GM23338 (cell line): ENCODE results near the gene CTNNA3. TPM values are rescaled to one million over a fixed set of nuclear protein-coding genes. Genes with fewer than 3 reads are reported as not detected.

Source experiments
- ATAC-seq: fragments of 200-7000 bp; cut with Tn5 transposase; 3 replicates; pipeline ENCODE4 v1.9.1; 2020
- DNase-seq: peaks from one replicate; pipeline ENCODE4 v3.0.0-alpha.2; 2015; ENCODE audit warnings: low spot score
- H2AFZ ChIP-seq: fragments of 200-600 bp; sonication (generic); 2 replicates; pipeline ENCODE4 v1.8.0; 2016; ENCODE audit warnings: antibody characterized with exemption, mild to moderate bottlenecking, moderate library complexity
- H3F3A ChIP-seq: fragments of 200-600 bp; sonication (generic); replicated peaks from 2 replicates; pipeline ENCODE4 v1.8.0; 2017; ENCODE audit warnings: antibody characterized with exemption, mixed run types, low read depth
- H3K27ac ChIP-seq: fragments of 200-600 bp; sonication (generic); 2 replicates; pipeline ENCODE4 v1.6.1; 2016; ENCODE audit warnings: low read depth
- H3K27me3 ChIP-seq: fragments of 200-600 bp; sonication (generic); 2 replicates; pipeline ENCODE4 v1.8.0; 2016; ENCODE audit warnings: mild to moderate bottlenecking, mixed run types, moderate library complexity; ENCODE audit not compliant: insufficient read depth
- H3K36me3 ChIP-seq: fragments of 200-600 bp; sonication (generic); 2 replicates; pipeline ENCODE4 v1.8.0; 2016; ENCODE audit warnings: mild to moderate bottlenecking; ENCODE audit not compliant: insufficient read depth
- H3K4me1 ChIP-seq: fragments of 200-600 bp; sonication (generic); 2 replicates; pipeline ENCODE4 v1.8.0; 2016; ENCODE audit warnings: mild to moderate bottlenecking, moderate library complexity; ENCODE audit not compliant: insufficient read depth
- H3K4me2 ChIP-seq: fragments of 200-600 bp; sonication (generic); 2 replicates; pipeline ENCODE4 v1.7.1; 2017; ENCODE audit warnings: mixed run types
- H3K4me3 ChIP-seq: fragments of 200-600 bp; sonication (generic); 2 replicates; pipeline ENCODE4 v1.6.1; 2016; ENCODE audit warnings: mixed run types
- H3K79me2 ChIP-seq: fragments of 200-600 bp; sonication (generic); replicated peaks from 2 replicates; pipeline ENCODE4 v1.8.0; 2017; ENCODE audit warnings: mild to moderate bottlenecking; ENCODE audit not compliant: insufficient read depth
- H3K9me2 ChIP-seq: fragments of 200-600 bp; sonication (generic); 2 replicates; pipeline ENCODE4 v1.8.0; 2017; ENCODE audit not compliant: insufficient read depth
- H4K20me1 ChIP-seq: fragments of 200-600 bp; sonication (generic); replicated peaks from 2 replicates; pipeline ENCODE4 v1.8.0; 2017; ENCODE audit warnings: mild to moderate bottlenecking; ENCODE audit not compliant: insufficient read depth
- H3K27ac Mint-ChIP-seq: 2 replicates; pipeline ENCODE4 v1.8.0; 2020; ENCODE audit warnings: inconsistent platforms, mild to moderate bottlenecking, moderate library complexity, mixed read lengths
- H3K27me3 Mint-ChIP-seq: 3 replicates; pipeline ENCODE4 v1.8.0; 2022; ENCODE audit warnings: low read depth, mild to moderate bottlenecking, moderate library complexity, mixed read lengths, inconsistent platforms; ENCODE audit not compliant: insufficient read depth, poor library complexity
- H3K36me3 Mint-ChIP-seq: 3 replicates; pipeline ENCODE4 v1.8.0; 2021; ENCODE audit warnings: low read depth, mild to moderate bottlenecking, inconsistent platforms, moderate library complexity, mixed read lengths
- H3K4me1 Mint-ChIP-seq: 3 replicates; pipeline ENCODE4 v1.8.0; 2020; ENCODE audit warnings: mild to moderate bottlenecking, inconsistent platforms, mixed read lengths
- H3K4me3 Mint-ChIP-seq: 3 replicates; pipeline ENCODE4 v1.8.0; 2021; ENCODE audit warnings: moderate library complexity, mild to moderate bottlenecking, inconsistent platforms, mixed read lengths
- H3K9me3 Mint-ChIP-seq: 3 replicates; pipeline ENCODE4 v1.8.0; 2020; ENCODE audit warnings: moderate library complexity, mild to moderate bottlenecking, inconsistent platforms, mixed read lengths
- CREB1 ChIP-seq: fragments of 250-450 bp; sonication (Bioruptor Pico); IDR thresholded peaks from 2 replicates; pipeline ENCODE4 v1.5.0; 2020; ENCODE audit warnings: low read depth, mild to moderate bottlenecking, moderate library complexity
- CTCF ChIP-seq, 2 experiments: fragments of 200-600 bp in 1 of 2; sonication (generic) in 1 of 2; conservative IDR thresholded peaks; 2 replicates each; pipeline versions ENCODE4 v1.5.1 to v1.6.1; 2016 to 2017; ENCODE audit warnings: antibody characterized with exemption in 2 of 2, low read depth in 2 of 2, mild to moderate bottlenecking in 2 of 2, moderate library complexity in 1 of 2
- ETS1 ChIP-seq: IDR thresholded peaks from 2 replicates; pipeline ENCODE4 v1.6.1; 2016; ENCODE audit warnings: antibody characterized with exemption
- EZH2 ChIP-seq: fragments of 200-600 bp; sonication (generic); IDR thresholded peaks from one replicate; pipeline ENCODE4 v1.8.0; 2017; ENCODE audit warnings: antibody characterized with exemption, mild to moderate bottlenecking, low read depth; ENCODE audit not compliant: unreplicated experiment
- EZH2phosphoT487 ChIP-seq: fragments of 200-600 bp; sonication (generic); IDR thresholded peaks from one replicate; pipeline ENCODE4 v1.8.1; 2018; ENCODE audit warnings: antibody characterized with exemption; ENCODE audit not compliant: unreplicated experiment
- JUNB ChIP-seq: IDR thresholded peaks from one replicate; pipeline ENCODE4 v1.6.1; 2016; ENCODE audit warnings: antibody characterized with exemption; ENCODE audit not compliant: unreplicated experiment
- NANOG ChIP-seq: IDR thresholded peaks from 2 replicates; pipeline ENCODE4 v1.6.1; 2016; ENCODE audit warnings: antibody characterized with exemption, borderline replicate concordance
- POLR2AphosphoS5 ChIP-seq: IDR thresholded peaks from 2 replicates; pipeline ENCODE4 v1.6.1; 2016; ENCODE audit warnings: antibody characterized with exemption, low read depth
- REST ChIP-seq: IDR thresholded peaks from one replicate; pipeline ENCODE4 v1.6.1; 2018; ENCODE audit warnings: antibody characterized with exemption; ENCODE audit not compliant: unreplicated experiment
- STAT1 ChIP-seq: IDR thresholded peaks from one replicate; pipeline ENCODE4 v1.6.1; 2016; ENCODE audit warnings: antibody characterized with exemption; ENCODE audit not compliant: unreplicated experiment
- ZNF114 ChIP-seq: fragments of 250-450 bp; sonication (Bioruptor Pico); IDR thresholded peaks from 2 replicates; pipeline ENCODE4 v1.5.0; 2020; ENCODE audit warnings: mild to moderate bottlenecking, moderate library complexity
- ZNF331 ChIP-seq: fragments of 250-450 bp; sonication (Bioruptor Pico); IDR thresholded peaks from 2 replicates; pipeline ENCODE4 v1.5.0; 2020; ENCODE audit warnings: low read depth, mild to moderate bottlenecking, moderate library complexity
- ZNF462 ChIP-seq: fragments of 250-450 bp; sonication (Bioruptor Pico); IDR thresholded peaks from 2 replicates; pipeline ENCODE4 v1.5.0; 2020; ENCODE audit warnings: mild to moderate bottlenecking, moderate library complexity
- polyA plus RNA-seq: library from polyadenylated mRNA; unstranded; fragments of >200 nt; fragmentation: Nextera tagmentation; extraction: Ambion mirVana; gene quantifications from 2 replicates; pipeline ENCODE4 v1.2.1, GENCODE V29; 2016
- total RNA-seq: library from RNA; depleted of rRNA; stranded (reverse); fragments of >200 nt; shearing (Covaris generic); gene quantifications from 2 replicates; pipeline ENCODE4 v1.2.3, GENCODE V29; 2014

The CTNNA3 gene
- total and polyA plus RNA-seq, 2 experiments from 2014 or later: 0.71 to 3.3 TPM

- DNase-seq (no peak), ATAC-seq (no peak)
- no peak overlapping the region for H3K4me3 Mint-ChIP-seq
- Histone ChIP-seq H3K4me3 (no peak overlapping the region), H3K27ac (no peak overlapping the region), H3K36me3 (no peaks in the 10 kb centered on the region), H3F3A (no peaks in the 10 kb centered on the region), H3K27me3 (no peaks in the 10 kb centered on the region), H2AFZ (no peak overlapping the region), H3K4me2 (no peak overlapping the region), H4K20me1 (no peaks in the 10 kb centered on the region), H3K9me2 (no peaks in the 10 kb centered on the region), H3K79me2 (no peaks in the 10 kb centered on the region), H3K4me1 (no peaks in the 10 kb centered on the region)
- no peaks in the 10 kb centered on the region for H3K27me3 Mint-ChIP-seq
- TF ChIP-seq ZNF114 (CRISPR knock-in tag): no peak
- TF ChIP-seq CTCF (conservative IDR thresholded peaks at IDR 0.05; ENCODE audit: low read depth in 2 of 2): no peak
- TF ChIP-seq EZH2: no peak
- no peak for TF ChIP-seq ZNF462
- no peak for TF ChIP-seq ZNF331 (CRISPR knock-in tag)
- TF ChIP-seq JUNB: no peak
- TF ChIP-seq NANOG: no peak
- TF ChIP-seq POLR2AphosphoS5: no peak
- TF ChIP-seq STAT1: no peak
- TF ChIP-seq ETS1: no peak
- TF ChIP-seq CREB1: no peak
- no peak for TF ChIP-seq EZH2phosphoT487
- no peak for TF ChIP-seq REST
- H3K36me3 Mint-ChIP-seq: peaks cover 16% of the 10 kb centered on the region; the same call in 2 of the 3 replicates
- peaks cover 20% of the 10 kb centered on the region for H3K9me3 Mint-ChIP-seq
- H3K27ac Mint-ChIP-seq: no peak overlapping the region
- peaks cover 4% of the 10 kb centered on the region; the same call in 2 of the 3 replicates for H3K4me1 Mint-ChIP-seq
Observed at GRCh38 chr10:66642217-66642616, 1053.8 kb downstream of the CTNNA3 start.
